Measurements from ENCODE around the gene CDYL.

GRCh38 chr6:4763921-4764320 lies 12.3 kb upstream of the CDYL start:
- TF ChIP-seq CTCF (conservative IDR thresholded peaks at IDR 0.05) = no peak
- TF ChIP-seq EZH2 (IDR thresholded peaks at IDR 0.05; ENCODE audit: low read depth) = no peak

Data from PC-9 (cell line).